ENCODE data around the gene LAPTM5. TPM values are rescaled to one million over a fixed set of nuclear protein-coding genes. Genes with fewer than 3 reads are reported as not detected.
A peak's percentile ranks its signal among the peaks of the same experiment; 100 is the strongest.

LAPTM5 gene
- total and polyA plus RNA-seq, 10 of the 15 experiments (the other 5 are each of a cell fraction or from before 2014, with no cell fraction given): 24.1 to 1,034 (median 687) TPM

- no peak for TF ChIP-seq REST (IDR thresholded peaks at IDR 0.05; ENCODE audit: low read depth, low read length)
- TF ChIP-seq EED (IDR thresholded peaks at IDR 0.05; ENCODE audit: low read depth): peak; percentile 25; the same call in 1 of the 2 replicates
- TF ChIP-seq, protein P1, sequence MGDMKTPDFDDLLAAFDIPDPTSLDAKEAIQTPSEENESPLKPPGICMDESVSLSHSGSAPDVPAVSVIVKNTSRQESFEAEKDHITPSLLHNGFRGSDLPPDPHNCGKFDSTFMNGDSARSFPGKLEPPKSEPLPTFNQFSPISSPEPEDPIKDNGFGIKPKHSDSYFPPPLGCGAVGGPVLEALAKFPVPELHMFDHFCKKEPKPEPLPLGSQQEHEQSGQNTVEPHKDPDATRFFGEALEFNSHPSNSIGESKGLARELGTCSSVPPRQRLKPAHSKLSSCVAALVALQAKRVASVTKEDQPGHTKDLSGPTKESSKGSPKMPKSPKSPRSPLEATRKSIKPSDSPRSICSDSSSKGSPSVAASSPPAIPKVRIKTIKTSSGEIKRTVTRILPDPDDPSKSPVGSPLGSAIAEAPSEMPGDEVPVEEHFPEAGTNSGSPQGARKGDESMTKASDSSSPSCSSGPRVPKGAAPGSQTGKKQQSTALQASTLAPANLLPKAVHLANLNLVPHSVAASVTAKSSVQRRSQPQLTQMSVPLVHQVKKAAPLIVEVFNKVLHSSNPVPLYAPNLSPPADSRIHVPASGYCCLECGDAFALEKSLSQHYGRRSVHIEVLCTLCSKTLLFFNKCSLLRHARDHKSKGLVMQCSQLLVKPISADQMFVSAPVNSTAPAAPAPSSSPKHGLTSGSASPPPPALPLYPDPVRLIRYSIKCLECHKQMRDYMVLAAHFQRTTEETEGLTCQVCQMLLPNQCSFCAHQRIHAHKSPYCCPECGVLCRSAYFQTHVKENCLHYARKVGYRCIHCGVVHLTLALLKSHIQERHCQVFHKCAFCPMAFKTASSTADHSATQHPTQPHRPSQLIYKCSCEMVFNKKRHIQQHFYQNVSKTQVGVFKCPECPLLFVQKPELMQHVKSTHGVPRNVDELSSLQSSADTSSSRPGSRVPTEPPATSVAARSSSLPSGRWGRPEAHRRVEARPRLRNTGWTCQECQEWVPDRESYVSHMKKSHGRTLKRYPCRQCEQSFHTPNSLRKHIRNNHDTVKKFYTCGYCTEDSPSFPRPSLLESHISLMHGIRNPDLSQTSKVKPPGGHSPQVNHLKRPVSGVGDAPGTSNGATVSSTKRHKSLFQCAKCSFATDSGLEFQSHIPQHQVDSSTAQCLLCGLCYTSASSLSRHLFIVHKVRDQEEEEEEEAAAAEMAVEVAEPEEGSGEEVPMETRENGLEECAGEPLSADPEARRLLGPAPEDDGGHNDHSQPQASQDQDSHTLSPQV (IDR thresholded peaks at IDR 0.05): peak; percentile 50; the same call in 1 of the 2 replicates
- TF ChIP-seq TARDBP (IDR thresholded peaks at IDR 0.05; ENCODE audit: borderline replicate concordance): no peak; the same call in 1 of the 2 replicates
- no peak for TF ChIP-seq FOXK2 (IDR thresholded peaks at IDR 0.05)
- no peak for TF ChIP-seq ZBTB4 (CRISPR knock-in tag; IDR thresholded peaks at IDR 0.05)
- TF ChIP-seq SIN3A (IDR thresholded peaks at IDR 0.05; ENCODE audit: low read depth, low read length): peak; percentile 63; the same call in 1 of the 2 replicates
- TF ChIP-seq ZBED1 (IDR thresholded peaks at IDR 0.05; ENCODE audit: borderline replicate concordance): no peak
- peak in 1 of 2 experiments; percentile 48; a peak in 2 of 4 replicates for TF ChIP-seq BHLHE40 (IDR thresholded peaks at IDR 0.05; ENCODE audit: borderline replicate concordance in 1 of 2, low read depth in 2 of 2, low read length in 1 of 2)
- TF ChIP-seq ATF7 (IDR thresholded peaks at IDR 0.05; ENCODE audit: low read depth): peak; percentile 34; the same call in 1 of the 2 replicates
- TF ChIP-seq ZNF24 (IDR thresholded peaks at IDR 0.05): no peak
- TF ChIP-seq ZNF207 (IDR thresholded peaks at IDR 0.05; ENCODE audit: borderline replicate concordance): peak; percentile 81; the same call in 1 of the 2 replicates
- peak; percentile 16; the same call in 1 of the 2 replicates for TF ChIP-seq MTA2 (IDR thresholded peaks at IDR 0.05; ENCODE audit: low read depth)
- no peak for TF ChIP-seq CBX3 (IDR thresholded peaks at IDR 0.05; ENCODE audit: borderline replicate concordance, low read depth)
- no peak for TF ChIP-seq ETV6 (conservative IDR thresholded peaks at IDR 0.05 in 1 of 2, IDR thresholded peaks at IDR 0.05 in 1 of 2; ENCODE audit: borderline replicate concordance in 1 of 2, low read depth in 1 of 2)
- no peak for TF ChIP-seq CHD1 (IDR thresholded peaks at IDR 0.05; ENCODE audit: low read depth, low read length)
- 0 out of 4 replicates have a peak, but pooled peaks of 1 of the 2 experiments have one; percentile 1 for TF ChIP-seq SRF (IDR thresholded peaks at IDR 0.05; ENCODE audit: low read depth in 2 of 2, low read length in 2 of 2)
- peak; percentile 60; the same call in 1 of the 2 replicates for TF ChIP-seq LARP7 (IDR thresholded peaks at IDR 0.05)
Observed at GRCh38 chr1:30718636-30719405, 38.8 kb downstream of the LAPTM5 start (continued).

Data from GM12878 (cell line).